ENCODE data around the gene MRM2. TPM values are rescaled to one million over a fixed set of nuclear protein-coding genes. Genes with fewer than 3 reads are reported as not detected.
A peak's percentile ranks its signal among the peaks of the same experiment; 100 is the strongest.

The MRM2 gene
- total RNA-seq, 6 experiments from 2014 or later: 9.5 to 14.6 (median 11.5) TPM

DNA sequence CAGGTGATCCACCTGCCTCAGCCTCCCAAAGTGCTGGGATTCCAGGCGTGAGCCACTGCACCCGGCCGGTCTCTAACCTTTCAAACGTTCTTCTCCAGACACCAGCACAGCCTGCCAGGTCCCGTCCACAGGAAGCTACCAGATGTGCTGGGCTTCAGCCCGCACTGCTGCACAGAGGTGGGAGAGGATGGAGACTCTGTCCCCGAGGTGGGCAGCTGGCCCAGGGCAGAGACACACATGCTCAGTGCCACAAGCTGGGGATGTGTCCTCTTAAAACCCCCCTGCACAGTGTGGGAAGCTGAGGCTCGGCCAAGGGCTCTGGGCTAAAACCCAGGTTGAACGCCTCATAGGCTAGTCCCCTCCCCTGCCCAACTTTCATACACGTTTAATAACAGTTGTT lies 9.4 kb upstream of the MRM2 start:
- no peak for TF ChIP-seq POLR2A (IDR thresholded peaks at IDR 0.05)
- TF ChIP-seq, protein P1, sequence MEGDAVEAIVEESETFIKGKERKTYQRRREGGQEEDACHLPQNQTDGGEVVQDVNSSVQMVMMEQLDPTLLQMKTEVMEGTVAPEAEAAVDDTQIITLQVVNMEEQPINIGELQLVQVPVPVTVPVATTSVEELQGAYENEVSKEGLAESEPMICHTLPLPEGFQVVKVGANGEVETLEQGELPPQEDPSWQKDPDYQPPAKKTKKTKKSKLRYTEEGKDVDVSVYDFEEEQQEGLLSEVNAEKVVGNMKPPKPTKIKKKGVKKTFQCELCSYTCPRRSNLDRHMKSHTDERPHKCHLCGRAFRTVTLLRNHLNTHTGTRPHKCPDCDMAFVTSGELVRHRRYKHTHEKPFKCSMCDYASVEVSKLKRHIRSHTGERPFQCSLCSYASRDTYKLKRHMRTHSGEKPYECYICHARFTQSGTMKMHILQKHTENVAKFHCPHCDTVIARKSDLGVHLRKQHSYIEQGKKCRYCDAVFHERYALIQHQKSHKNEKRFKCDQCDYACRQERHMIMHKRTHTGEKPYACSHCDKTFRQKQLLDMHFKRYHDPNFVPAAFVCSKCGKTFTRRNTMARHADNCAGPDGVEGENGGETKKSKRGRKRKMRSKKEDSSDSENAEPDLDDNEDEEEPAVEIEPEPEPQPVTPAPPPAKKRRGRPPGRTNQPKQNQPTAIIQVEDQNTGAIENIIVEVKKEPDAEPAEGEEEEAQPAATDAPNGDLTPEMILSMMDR (IDR thresholded peaks at IDR 0.05): no peak
- Histone ChIP-seq H3K4me1 (no peaks in the 10 kb centered on the region), H3K4me3 (no peak overlapping the region), H3K9me3 (no peaks in the 10 kb centered on the region), H3K36me3 (peaks cover 0 to 7% (median 0%) of the 10 kb centered on the region in 4 donors), H3K27me3 (no peaks in the 10 kb centered on the region), H3K27ac (no peak overlapping the region)
- no peak for ATAC-seq
- intact Hi-C loops (cut with DNase I): no loop called here
- 65% methylated on average over 4 of the region's 10 CpGs for WGBS (ENCODE audit: insufficient coverage, low coverage, low lambda C conversion rate, missing lambda C conversion rate)
- peak in 1 of 3 donors; percentile 40 for DNase-seq

DNA sequence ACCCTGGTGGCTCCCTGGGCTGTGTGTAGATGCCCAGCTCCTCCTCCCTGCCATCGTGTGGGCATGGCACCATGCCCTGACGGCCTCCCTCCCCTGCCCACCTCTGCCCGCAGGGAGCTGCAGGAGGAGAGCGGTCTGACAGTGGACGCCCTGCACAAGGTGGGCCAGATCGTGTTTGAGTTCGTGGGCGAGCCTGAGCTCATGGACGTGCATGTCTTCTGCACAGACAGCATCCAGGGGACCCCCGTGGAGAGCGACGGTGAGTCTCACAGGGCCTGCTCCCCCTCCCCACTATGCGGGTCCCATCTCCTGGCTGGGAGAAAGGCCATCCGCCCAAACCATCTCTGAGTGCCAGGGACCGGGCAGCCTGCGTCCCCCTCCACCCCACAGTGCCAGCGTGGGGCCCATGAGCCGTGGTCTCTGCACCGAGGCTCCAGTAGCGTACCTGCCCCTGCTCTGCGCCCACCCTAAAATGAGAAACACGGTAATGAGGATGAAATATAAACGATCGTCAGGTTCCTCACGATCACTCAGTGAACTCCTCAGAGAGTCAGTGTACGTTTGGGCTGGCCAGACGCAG lies 7.8 kb upstream of the MRM2 start:
- 100% methylated on average over 1 of the region's 27 CpGs for whole genome bisulfite sequencing (ENCODE audit: insufficient coverage, low coverage, low lambda C conversion rate, missing lambda C conversion rate)
- no peak for DNase-seq
- H3K27ac ChIP-seq: peak overlapping the region in 1 of 3 donors; percentile 43
- ATAC-seq: no peak
- peaks cover 0 to 4% (median 0%) of the 10 kb centered on the region in 4 donors for H3K36me3 ChIP-seq
- H3K9me3 ChIP-seq: no peaks in the 10 kb centered on the region
- H3K27me3 ChIP-seq: no peaks in the 10 kb centered on the region
- H3K4me3 ChIP-seq: no peak overlapping the region
- TF ChIP-seq POLR2A (IDR thresholded peaks at IDR 0.05): no peak
- TF ChIP-seq, protein P1 (IDR thresholded peaks at IDR 0.05): no peak
- no peaks in the 10 kb centered on the region for H3K4me1 ChIP-seq
- intact Hi-C loops (cut with DNase I): loop anchor here in 1 of 2 donors (10.0 kb wide), 1 partner anchor 105 kb away; the partner anchor contains the start of gene EIF3B

- ATAC-seq (peak; percentile 57 to 76 (median 72)), DNase-seq (peak in 1 of 3 donors; percentile 66)
- H3K36me3 ChIP-seq: no peaks in the 10 kb centered on the region
- H3K4me1 ChIP-seq: no peaks in the 10 kb centered on the region
- intact Hi-C loops (cut with DNase I): loop anchor here in 1 of 2 donors (10.0 kb wide), 1 partner anchor 106 kb away; the partner anchor contains the start of gene EIF3B
- 56% methylated on average over 10 of the region's 24 CpGs for WGBS (ENCODE audit: insufficient coverage, low coverage, low lambda C conversion rate, missing lambda C conversion rate)
- no peaks in the 10 kb centered on the region for H3K9me3 ChIP-seq
- TF ChIP-seq POLR2A (IDR thresholded peaks at IDR 0.05): no peak
- TF ChIP-seq, protein P1 (IDR thresholded peaks at IDR 0.05): peak in 1 of 4 donors; percentile 4
- no peaks in the 10 kb centered on the region for H3K27me3 ChIP-seq
- H3K27ac ChIP-seq: peak overlapping the region in 1 of 3 donors; percentile 43
- H3K4me3 ChIP-seq: no peak overlapping the region
Observed at GRCh38 chr7:2248984-2249694, 7.1 kb upstream of the MRM2 start.

DNA sequence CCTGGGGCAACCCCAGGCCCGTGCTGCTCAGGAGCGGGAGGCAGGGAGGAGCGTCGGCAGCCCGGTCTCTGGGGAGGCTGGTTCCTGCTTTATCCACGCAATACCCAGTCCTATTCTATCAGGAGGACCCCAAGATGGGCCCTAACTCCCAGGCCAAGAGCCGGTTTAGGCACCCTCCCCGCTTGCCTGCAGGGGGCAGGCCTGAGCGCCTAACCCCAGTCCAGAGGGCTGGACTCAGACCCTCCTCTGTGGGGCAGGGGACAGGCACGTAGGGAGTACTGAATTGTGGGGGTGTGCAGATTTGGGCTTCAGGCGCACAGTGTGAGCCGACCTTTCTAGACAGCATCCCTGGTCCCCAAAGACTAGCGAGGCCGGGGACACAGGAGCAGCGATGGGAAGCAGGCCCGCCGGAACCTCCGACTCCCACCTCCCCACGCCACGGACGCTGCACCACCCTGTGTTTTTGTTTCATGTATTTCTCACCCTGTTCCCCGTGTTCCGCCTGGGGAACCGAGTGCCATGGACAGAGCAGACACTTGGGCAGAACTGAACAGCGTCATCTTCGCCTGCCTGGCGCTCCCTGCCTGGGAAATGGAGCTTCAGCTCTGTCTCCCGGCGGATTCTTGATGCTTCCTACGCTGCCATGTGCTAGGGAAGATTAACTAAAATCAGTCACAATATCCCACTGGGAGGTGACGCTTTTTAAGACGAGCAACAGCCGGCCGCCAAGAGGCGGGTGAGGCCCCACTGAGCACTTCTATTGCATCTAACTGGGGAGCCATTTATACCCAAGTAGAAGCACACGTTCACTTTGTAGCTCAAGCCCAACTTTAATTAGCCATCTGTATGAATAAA lies 5.4 kb upstream of the MRM2 start:
- WGBS (ENCODE audit: insufficient coverage, low coverage, low lambda C conversion rate, missing lambda C conversion rate): 70% methylated on average over 21 of the region's 36 CpGs
- intact Hi-C loops (cut with DNase I): loop anchor here in 1 of 2 donors (10.0 kb wide), 1 partner anchor 107 kb away; the partner anchor contains the start of gene EIF3B
- ATAC-seq (peak; percentile 27 to 51 (median 44)), DNase-seq (no peak)
- H3K27me3 ChIP-seq: no peaks in the 10 kb centered on the region
- H3K4me1 ChIP-seq: peaks cover 0 to 6% (median 0%) of the 10 kb centered on the region in 4 donors
- H3K4me3 ChIP-seq: no peak overlapping the region
- H3K36me3 ChIP-seq: no peaks in the 10 kb centered on the region
- TF ChIP-seq, protein P1 (IDR thresholded peaks at IDR 0.05): peak; percentile 37 to 57 (median 52)
- TF ChIP-seq POLR2A (IDR thresholded peaks at IDR 0.05): no peak
- no peak overlapping the region for H3K27ac ChIP-seq
- H3K9me3 ChIP-seq: no peaks in the 10 kb centered on the region

Data from right lobe of liver (tissue), 6 donors.